HG02943 (cell line): Measurements from ENCODE around the gene BSN.
"Not testable (repeated sequence)": the region's sequence is repeated elsewhere in the genome, so short reads cannot be mapped to it uniquely, and the experiment has no call there.

Source experiments
- ATAC-seq: cut with Tn5 transposase; IDR thresholded peaks from one replicate; pipeline ENCODE4 v1.9.1; 2021; ENCODE audit warnings: mild to moderate bottlenecking, low read depth, moderate library complexity; ENCODE audit not compliant: unreplicated experiment

Gene BSN

DNA sequence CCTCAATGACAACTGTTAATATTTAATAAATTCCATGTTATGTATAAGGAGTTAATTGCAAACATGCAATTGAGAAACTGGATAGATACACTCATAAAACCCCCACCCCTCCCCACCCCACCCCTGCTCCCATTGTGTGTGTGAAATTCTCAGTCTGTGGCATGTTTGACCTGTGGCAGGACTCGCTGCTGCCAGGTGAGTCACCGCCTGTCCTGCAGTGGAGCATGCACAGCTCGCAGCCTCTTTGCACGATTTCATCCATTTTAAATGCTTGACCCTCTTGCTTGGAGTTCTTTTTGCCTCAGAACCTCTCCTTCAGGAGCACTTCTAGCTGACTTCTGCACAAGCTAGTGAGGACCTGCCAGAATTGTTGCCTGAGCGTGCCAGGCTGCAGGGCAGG lies 114.6 kb downstream of the BSN start:
- ATAC-seq, result no peak

DNA sequence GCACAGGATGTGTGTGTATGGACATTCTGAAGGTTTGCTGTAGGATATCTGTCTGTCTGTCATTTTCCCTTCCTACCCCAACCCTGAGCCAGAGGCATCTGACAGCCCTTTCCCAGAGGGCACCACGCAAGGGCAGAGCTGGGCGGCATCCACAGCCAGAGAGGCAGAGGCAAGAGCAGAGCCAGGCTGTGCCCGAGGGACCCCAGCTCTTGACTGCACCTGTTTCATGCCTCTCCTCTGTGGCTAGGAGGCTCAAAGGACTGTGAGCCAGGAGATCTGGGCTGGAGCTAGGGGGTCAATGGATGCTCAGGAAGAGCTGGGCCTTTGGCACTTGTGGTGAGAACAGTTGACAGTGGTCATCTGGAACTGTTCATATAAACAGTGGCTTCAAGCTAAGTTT lies 115.1 kb downstream of the BSN start:
- ATAC-seq, result no peak

DNA sequence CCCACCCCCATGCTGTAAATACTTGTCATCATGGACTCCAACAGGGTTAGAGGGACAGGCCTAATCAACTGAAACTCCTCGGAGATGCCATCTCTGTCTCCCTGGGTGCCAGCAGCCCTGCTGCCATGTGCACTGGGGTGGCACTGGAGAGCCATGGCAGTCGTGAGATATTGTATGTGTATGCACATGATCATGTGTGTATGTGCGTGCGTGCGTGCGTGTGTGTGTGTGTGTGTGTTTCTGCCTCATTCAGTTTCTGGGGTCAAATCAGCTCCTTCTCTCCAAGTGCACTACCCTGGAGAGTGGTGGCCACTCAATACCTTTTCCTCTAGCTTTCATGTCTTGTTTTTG lies 116.6 kb downstream of the BSN start:
- ATAC-seq, result no peak

DNA sequence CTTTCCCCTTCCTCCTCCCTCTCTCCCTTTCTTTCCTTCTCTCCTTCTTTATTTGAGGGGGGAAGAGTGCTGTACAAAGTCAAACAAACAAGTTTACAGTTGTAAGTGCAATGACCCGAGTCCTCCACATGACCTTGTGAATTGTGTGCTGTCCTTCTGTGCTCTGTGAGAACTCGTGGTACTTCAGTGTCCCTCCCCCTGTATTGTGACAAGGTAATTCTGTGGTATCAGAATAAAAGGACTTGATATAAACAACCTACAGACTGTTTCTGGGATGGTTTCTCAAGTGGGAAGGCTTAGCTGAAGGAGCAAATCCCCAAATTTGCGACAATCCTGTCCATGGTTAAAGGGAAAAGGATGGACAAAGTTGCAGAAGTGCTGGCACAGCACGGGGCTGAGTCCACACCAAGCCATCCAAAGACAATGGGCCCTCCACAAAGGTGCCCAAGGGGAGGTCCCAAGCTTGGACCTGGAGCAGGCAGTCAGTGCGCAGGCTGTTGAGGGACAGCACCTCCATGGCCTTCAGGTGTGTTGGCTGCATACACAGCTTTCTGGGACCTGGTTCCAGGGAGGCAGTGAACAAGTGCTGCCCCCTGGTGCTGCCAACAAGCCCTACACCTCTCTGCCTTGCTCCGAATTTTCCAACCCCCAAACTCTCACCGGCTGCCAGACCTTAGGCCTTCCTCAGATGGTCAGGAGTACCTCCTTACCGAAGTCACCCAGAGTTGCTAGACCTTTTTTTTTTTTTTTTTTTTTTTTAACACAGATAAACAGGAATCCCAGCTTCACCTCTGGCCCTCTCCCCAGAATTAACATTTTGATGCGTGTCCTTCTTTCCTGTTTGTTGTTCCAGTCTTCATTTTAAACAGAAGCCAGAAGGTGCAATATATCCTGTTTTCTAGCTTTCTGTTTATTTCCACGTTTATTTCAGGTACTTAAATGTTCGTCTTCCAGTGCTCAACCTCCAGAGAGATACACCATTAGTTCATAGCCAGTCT lies 117.3 kb downstream of the BSN start:
- no peak for ATAC-seq

DNA sequence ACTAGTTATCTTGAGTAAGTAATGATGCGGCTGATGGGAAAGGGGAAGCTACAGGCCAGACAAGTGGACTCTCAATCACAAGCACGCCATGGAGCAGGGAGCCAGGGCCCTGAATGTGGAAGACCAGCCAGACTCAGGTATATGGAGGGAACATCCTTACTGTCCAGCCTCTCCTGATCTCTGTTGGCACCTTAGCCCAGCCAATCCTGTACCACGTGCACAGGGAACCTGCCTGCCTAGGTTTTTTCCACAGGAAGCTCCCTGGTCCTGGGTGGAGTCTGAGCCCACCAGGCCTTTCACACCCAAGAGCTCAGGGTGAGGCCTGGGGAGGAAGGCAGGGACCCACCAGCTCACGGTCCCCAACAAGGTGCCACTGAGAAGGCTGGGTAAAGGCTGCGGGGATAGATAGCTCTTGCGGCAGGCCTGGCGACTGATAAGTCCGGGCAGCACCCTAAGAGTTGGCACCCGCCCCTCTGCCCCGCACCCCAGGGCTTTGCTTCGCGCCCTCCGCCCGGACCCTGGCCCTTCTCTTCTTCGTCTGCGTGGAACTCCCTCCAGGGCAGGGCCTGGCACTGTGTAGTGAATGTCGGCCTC lies 118.9 kb downstream of the BSN start:
- ATAC-seq, result peak; percentile 2

DNA sequence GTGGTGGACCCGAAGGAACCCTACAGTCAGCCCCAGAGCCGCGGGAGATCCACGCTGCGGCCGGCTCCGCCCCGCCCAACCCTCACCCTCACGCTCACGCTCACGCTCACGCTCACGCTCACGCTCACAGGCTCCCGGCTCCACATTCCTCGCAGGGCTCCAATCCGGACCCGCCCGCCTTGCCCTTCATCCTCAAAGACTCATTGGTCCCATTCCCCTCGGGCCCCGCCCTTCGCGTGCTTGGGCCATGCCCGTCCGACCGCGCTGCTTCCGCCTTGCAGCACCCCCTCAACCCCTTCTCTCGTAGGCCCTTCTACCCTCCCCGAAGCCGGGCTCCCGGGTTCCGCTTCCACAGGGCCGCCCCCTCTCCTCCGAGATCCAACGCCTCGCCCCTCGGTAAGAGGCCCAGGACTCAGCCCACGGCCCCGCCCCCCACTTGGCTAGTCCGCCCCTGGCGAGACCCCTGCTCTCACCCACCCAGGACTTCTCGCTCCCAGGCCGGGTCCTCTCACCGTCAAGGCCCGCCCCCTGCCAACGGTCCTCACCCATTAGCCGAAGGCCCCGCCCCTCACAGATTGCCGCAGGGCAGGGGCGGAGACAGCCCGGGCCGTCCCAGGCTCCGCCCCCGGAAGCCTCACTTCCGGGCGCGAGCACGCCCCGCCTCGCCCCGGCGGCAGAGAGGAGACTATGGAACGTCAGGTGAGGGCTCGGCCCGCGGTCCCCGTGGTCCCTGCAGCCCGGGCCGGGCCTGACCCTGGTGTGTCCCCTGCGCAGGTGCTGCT lies 119.6 kb downstream of the BSN start, which contains the start of gene APEH:
APEH (plus strand) TSS at position 637 of the 782 bp plus-strand sequence; CDS start at position 688, 51 bp downstream.
- ATAC-seq, result peak; percentile 80

DNA sequence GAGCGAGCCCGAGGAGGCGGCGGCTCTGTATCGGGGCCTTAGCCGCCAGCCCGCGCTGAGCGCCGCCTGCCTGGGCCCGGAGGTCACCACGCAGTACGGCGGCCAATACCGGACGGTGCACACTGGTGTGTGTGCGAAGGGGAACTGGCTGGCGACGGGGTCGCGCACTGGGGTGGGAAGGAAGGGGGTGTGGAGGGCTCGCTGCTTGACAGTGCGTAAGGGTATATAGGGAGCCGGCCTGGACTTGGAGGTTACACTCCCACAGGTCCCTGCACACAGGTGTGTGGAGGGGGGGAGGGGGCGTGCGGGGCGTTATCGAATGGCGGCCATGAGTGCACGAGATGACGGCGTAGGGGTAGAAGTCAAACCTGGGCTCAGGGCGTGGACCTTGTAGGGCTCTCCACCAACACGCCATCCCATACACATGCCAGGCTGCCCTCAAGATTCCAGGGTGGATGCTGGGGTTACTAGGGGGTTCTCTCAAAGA lies 120.3 kb downstream of the BSN start:
- ATAC-seq, result peak; percentile 4

DNA sequence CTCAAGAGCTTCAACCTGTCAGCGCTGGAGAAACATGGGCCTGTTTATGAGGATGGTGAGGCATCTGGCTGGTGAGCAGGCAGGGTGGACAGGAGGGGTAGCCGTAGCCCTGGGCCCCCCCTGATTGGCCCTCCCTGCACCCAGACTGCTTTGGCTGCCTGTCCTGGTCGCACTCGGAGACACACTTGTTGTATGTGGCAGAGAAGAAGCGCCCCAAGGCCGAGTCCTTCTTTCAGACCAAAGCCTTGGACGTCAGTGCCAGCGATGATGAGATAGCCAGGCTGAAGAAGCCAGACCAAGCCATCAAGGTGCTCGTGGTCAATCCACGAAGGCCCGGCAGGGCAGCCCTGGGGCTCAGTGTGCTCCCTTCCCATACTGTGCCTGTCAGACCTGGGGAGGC lies 121.6 kb downstream of the BSN start:
- ATAC-seq, result no peak

DNA sequence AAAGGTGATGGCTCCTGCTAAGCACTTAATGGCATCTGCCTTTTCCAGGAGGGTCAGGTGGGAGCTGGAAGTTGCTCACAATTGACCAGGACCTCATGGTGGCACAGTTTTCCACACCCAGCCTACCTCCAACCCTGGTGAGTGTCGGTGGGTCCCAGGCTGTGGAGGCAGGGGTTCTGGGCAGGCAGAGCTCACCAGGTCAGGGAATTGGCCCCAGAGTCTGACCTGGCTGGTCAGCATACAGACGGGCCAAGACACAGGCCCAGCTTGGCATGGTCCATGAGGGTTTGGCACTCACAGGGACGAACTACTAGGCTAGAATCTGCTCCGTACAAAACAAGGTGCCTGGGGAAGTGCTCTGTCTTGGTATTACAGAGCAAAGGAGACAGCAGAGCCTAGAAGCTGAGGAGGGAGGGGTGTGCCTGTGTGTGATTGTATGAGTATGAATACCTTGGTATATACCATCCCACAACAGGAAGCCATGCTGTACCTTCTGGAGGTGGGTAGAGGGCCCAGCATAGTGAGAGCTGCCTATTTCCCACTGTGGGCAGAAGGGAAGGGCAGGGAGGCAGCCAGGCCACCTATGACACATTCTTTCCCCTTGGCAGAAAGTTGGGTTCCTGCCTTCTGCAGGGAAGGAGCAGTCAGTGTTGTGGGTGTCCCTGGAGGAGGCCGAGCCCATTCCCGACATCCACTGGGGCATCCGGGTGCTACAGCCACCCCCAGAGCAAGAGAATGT lies 126.4 kb downstream of the BSN start:
- no peak for ATAC-seq

DNA sequence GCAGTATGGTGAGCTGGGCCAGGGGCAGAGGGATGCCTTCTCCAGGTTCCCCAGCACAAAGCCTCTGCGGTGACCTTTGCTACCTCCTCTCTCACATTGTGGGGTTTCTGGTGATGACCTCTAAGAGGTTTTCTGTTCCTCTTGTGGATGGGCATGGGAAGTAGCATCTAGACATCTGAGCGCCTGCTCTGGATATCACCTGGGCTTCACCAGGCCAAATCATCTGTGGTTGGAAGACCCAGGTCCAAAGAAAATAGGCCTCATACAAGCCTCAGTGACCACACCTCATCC lies 126.9 kb downstream of the BSN start:
- ATAC-seq, result no peak

DNA sequence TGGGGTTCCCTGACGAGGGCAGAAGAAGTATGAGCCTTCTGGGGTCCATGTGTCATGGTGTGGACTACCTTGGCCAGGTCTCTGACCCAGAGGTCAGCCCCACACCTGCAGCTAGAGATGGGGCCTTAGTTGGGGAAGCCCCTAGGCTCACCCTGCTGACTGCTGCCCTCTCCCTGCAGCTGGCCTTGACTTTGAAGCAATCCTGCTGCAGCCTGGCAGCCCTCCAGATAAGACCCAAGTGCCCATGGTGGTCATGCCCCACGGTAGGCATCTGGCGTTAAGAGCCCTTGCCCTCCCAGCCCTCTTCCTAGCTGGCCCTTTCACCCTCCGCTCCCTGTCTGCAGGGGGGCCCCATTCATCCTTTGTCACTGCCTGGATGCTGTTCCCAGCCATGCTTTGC lies 127.3 kb downstream of the BSN start:
- ATAC-seq, result no peak

DNA sequence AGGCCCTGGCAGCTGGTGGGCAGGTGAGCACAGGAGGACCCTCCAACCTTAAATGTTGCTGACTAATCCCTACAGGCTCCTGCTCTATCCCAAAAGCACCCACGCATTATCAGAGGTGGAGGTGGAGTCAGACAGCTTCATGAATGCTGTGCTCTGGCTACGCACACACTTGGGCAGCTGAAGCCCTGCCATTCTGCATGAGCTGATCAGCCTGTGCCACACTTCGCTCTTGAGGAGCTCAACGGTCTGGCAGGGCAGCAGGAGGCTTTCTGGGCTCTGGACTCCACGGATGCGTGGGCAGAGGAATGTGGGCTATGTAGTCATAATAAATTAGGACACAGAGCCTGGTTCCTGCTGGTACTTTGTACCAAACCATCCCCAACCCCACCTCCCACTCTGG lies 128.9 kb downstream of the BSN start:
- no peak for ATAC-seq

DNA sequence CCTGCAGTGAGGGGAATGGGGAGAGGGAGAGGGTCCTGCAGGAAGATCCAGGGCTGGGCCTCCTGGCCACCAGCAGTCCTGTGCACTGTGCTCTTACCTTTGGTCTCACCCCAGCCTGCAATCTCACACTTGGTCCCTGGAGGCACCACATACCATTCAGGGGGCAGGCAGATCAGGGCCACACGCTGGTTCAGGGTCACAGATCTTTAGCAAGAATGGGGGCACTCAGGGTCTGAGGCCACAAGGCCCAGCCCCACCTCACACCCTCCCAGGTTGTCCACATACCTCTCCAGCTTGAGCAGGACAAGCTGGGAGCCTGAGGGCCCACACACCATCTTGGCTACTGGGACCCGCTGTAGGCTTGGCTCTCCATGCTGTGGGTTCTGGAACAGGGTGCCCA lies 130.2 kb downstream of the BSN start:
- not testable (repeated sequence) for ATAC-seq

DNA sequence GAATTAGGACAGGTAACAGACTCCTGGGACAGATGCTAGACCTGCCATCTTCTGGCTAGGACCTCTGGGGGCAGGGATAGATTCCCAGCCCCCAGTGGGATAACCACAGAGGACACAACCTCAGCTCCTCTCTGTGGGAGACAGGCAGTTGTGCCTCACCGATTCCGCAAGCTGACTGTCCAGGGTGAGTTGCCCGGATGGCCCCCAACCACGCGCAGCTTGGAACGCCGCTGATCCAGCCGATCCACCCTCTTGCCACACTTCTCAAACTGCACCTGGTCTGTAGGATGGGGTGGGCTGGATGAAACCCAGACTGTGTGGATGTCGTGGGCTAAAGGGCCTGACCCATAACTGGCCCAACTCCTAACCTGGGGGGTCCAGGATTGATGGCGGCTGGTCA lies 130.8 kb downstream of the BSN start:
- ATAC-seq, result not testable (repeated sequence)

DNA sequence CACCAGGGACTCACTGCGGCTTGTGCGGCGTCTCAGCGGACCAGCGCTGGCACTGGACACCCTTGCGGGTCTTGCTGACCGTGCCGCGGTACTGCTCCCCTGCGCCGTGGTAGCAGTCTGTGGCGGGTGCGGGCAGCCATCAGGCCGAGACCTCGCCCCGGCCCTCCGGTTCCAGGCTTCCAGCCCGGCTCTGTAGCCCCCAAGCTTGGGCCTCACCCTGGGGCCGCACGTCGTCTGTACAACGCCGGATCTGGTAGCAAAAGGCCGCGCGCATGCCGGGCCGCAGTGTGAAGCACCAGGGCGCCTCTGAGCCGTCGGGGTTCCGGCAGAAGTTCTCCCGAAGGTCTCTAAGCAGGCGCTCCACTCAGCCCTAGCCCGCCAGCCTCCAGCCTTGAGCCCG lies 131.6 kb downstream of the BSN start:
- not testable (repeated sequence) for ATAC-seq

DNA sequence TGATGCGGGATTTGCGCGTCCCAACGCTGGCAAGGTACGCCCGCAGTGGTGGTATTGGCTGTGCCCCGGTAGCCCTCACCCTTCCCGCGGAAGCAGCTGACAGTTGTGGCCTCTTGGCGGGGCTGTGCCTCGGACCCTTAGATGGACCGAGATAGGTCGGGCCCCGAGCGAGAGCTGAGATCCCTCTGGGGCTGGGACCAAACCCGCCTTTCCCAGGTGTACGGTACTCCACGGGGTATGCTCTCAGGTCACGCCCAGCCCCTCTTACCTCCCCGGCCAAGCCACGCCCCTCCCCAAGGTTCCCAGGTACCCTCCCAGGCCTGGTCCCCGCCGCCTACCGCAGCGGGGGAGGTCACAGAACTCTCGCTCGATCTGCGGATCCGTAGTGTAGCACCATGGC lies 132.1 kb downstream of the BSN start:
- ATAC-seq, result not testable (repeated sequence)

DNA sequence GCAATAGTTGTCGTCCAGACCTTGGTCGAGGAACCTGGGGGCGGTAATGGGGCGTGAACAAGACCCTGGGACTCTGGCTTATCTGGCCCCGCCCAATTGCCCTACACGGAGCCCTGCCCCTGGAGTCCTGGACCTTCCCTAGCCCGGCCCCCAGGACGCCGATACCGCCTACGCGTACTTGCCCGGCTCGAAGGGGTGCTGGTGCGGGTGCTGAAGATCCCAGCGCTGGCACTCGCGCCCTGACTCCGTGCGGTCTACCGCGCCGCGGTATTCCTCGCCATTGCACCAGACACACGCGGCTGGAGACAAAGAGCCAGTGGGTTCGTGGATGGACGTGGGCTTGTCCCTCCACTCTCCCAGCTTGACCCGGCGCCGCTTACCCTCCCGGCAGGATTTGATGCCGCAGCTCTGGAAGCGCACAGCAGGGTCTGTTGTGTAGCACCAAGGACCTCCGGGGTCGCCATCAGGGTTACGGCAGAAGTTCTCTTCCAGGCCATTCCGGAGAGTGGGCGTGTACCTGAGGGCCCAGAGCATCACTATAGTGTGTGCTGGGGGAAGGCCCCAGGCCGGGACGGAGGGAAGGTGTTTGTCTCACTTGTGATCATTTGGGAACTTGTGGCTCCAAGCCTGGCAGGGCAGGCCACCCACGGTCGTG lies 132.6 kb downstream of the BSN start:
- ATAC-seq, result not testable (repeated sequence)

DNA sequence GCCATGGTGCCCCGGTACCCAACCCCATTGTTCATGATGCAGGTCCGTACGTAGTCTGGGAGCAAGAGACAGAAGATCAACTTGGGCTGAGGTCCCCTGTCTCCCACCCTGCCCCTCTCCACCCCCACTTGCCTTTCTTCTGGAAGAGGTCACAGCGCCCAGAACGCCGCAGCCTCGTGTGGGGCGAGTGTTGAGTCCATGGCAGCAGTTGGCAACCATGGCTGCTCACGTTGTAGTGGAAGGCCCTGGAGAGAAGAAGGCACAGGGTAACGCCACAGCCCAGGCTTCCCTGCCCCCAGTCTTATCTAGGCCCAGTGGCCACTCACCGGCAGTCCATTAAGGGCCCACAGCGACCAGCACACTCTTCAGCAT lies 133.1 kb downstream of the BSN start:
- ATAC-seq, result not testable (repeated sequence)

DNA sequence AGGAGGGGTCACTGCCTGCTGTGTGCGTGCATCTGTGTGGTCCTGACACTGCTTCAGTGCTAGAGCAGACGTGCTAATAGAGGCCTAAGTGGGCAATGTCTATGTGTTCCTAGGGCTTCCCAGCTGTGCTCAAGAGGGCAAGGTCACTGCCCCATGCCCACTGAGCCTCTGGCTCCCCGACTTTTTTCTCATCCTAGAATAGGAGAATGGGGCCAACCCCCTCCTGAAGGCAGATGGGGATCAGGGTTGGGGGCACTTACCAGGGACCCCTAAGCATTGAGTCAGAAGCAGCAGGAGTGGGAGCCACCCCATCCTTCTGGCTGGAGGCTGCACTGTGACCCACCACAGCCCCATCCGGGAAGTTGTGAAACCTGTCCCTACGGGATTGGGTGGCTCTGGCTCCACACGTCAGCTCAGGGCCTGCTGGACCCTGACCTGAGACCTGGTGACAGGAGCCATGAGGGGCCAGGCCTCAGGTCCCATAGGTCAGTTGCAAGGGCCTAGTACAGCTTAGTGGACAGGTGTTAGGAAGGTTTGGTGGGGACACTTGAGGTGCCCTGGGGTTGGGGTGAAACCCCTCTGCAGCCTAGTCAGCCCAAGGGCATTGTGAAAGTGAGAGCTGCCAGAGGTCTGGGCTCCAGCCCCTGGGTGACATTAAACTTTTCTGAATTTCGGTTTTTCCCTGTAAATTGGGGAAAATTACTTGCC lies 134.2 kb downstream of the BSN start:
- ATAC-seq, result not testable (repeated sequence)
